Gastrocnemius medialis (tissue), 4 donors: ENCODE data around the gene RSPH10B2. TPM values are rescaled to one million over a fixed set of nuclear protein-coding genes. Genes with fewer than 3 reads are reported as not detected.
"Not testable (repeated sequence)": the region's sequence is repeated elsewhere in the genome, so short reads cannot be mapped to it uniquely, and the experiment has no call there.

Experiments used
- ATAC-seq, 2 donors: fragments of 150-250 bp; one replicate each; pipeline ENCODE4 v1.9.1; 2016
- DNase-seq, 2 donors: peaks; one replicate each; pipeline ENCODE4 v3.0.0-alpha.2; 2019
- H3K27ac ChIP-seq, 4 donors: fragments of 200-600 bp; sonication (generic); 1 replicate in 1 of 4; 2 replicates in 3 of 4; pipeline ENCODE4 v1.5.1; 2016 to 2018; ENCODE audit warnings: mild to moderate bottlenecking in 2 of 4, moderate library complexity in 1 of 4
- H3K27me3 ChIP-seq, 3 donors: fragments of 200-600 bp; sonication (generic) in 2 of 3; 1 replicate in 1 of 3; 2 replicates in 2 of 3; pipeline versions ENCODE4 v1.5.1 to v1.6.0; 2016 to 2019; ENCODE audit warnings: mild to moderate bottlenecking in 1 of 3, moderate library complexity in 1 of 3
- H3K36me3 ChIP-seq, 2 donors: fragments of 200-600 bp; sonication (generic) in 1 of 2; one replicate each; pipeline ENCODE4 v1.5.1; 2017 to 2018
- H3K4me1 ChIP-seq, 2 donors: fragments of 200-600 bp; sonication (generic) in 1 of 2; one replicate each; pipeline ENCODE4 v1.5.1; 2016 to 2017; ENCODE audit warnings: mild to moderate bottlenecking in 2 of 2
- H3K4me3 ChIP-seq, 4 donors: fragments of 200-600 bp; sonication (generic) in 3 of 4; 1 replicate in 1 of 4; 2 replicates in 3 of 4; pipeline ENCODE4 v1.5.1; 2016 to 2019; ENCODE audit warnings: mild to moderate bottlenecking in 2 of 4
- H3K9me3 ChIP-seq, 3 donors: fragments of 200-600 bp; sonication (generic) in 2 of 3; 1 replicate in 1 of 3; 2 replicates in 2 of 3; pipeline ENCODE4 v1.5.1; 2016 to 2019
- POLR2A ChIP-seq, 2 donors: fragments of 450-650 bp; IDR thresholded peaks; one replicate each; pipeline ENCODE4 v1.6.1; 2017; ENCODE audit warnings: antibody characterized with exemption in 2 of 2, mild to moderate bottlenecking in 2 of 2, moderate library complexity in 2 of 2
- in situ Hi-C, 4 donors: fragments of 200-750 bp; cut with MboI; loops; one replicate each; pipeline versions ENCODE4 v1.15.0 to v1.8.0; 2017; ENCODE audit warnings: low sequenced_read_pairs in 4 of 4
- intact Hi-C: fragments of 100-400 bp; cut with DNase I; formaldehyde crosslinking; loops from one replicate; pipeline ENCODE4 v1.15.1; 2023; ENCODE audit warnings: low total_unique reads
- total RNA-seq, 4 donors: library from RNA; depleted of rRNA; stranded (reverse); fragments of >200 nt; gene quantifications; one replicate each; pipeline versions ENCODE4 v1.1.0 to v1.2.3, GENCODE V29; 2016
- TF ChIP-seq, protein P1 (sequence below), 5 experiments: fragments of 450-650 bp in 3 of 5; fragments of 200-600 bp in 2 of 5; sonication (generic) in 2 of 5; IDR thresholded peaks in 4 of 5; conservative IDR thresholded peaks in 1 of 5; 1 replicate in 4 of 5; 2 replicates in 1 of 5; pipeline ENCODE4 v1.5.1; 2016 to 2019; ENCODE audit warnings: antibody characterized with exemption in 5 of 5, mild to moderate bottlenecking in 3 of 5, moderate library complexity in 3 of 5

Gene RSPH10B2
- total RNA-seq, 4 donors from 2014 or later = 0.09 to 6.4 (median 1.1) TPM

DNA sequence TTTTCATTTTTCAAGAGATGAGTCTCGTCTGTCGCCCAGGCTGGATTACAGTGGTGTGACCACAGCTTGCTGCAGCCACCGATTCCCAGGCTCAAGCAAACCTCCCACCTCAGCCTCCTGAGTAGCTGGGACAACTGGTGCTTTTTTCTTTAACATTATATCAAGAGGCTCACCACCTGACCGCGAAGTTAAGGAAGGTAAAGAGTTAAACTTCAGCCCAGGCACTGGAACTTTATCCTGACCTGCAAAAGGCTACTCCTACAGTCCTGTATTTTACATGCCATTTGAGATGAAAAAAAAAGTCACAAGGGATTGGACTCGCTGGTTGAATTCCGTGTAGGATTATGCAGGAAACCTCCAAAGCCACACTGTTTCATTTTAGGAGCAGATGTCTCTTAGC is 61.6 kb downstream of the RSPH10B2 start:
- DNase-seq, H3K9me3 ChIP-seq, ATAC-seq, H3K27ac ChIP-seq, H3K4me1 ChIP-seq, H3K4me3 ChIP-seq, H3K27me3 ChIP-seq, intact Hi-C loops: not testable (repeated sequence)
- peaks cover 0 to 31% of the 10 kb centered on the region in 2 donors for H3K36me3 ChIP-seq
- in situ Hi-C loops = loop anchor here in 1 of 4 donors (25.0 kb wide), 1 partner anchor 903 kb away; no protein-coding TSS in a partner anchor

DNA sequence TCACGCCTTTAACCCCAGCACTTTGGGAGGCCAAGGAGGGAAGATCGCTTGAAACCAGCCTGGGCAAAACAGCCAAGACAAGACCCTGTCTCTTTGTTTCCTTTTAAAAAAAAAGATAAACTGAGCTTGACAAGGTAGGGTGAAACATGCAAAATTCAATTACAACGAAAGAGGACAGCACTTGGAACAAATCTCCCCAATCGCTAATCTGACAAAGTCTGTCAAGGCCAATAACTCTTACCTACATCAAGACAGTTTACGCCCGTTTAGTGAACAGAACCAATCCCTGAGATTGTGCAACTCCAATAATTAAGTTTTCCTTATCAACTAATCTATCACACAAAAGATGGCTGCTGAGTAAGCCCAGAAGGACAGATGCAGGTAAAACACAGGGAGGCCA is 67.7 kb downstream of the RSPH10B2 start:
- not testable (repeated sequence) for H3K4me1 ChIP-seq
- peaks cover 0 to 29% of the 10 kb centered on the region in 2 donors for H3K36me3 ChIP-seq

DNA sequence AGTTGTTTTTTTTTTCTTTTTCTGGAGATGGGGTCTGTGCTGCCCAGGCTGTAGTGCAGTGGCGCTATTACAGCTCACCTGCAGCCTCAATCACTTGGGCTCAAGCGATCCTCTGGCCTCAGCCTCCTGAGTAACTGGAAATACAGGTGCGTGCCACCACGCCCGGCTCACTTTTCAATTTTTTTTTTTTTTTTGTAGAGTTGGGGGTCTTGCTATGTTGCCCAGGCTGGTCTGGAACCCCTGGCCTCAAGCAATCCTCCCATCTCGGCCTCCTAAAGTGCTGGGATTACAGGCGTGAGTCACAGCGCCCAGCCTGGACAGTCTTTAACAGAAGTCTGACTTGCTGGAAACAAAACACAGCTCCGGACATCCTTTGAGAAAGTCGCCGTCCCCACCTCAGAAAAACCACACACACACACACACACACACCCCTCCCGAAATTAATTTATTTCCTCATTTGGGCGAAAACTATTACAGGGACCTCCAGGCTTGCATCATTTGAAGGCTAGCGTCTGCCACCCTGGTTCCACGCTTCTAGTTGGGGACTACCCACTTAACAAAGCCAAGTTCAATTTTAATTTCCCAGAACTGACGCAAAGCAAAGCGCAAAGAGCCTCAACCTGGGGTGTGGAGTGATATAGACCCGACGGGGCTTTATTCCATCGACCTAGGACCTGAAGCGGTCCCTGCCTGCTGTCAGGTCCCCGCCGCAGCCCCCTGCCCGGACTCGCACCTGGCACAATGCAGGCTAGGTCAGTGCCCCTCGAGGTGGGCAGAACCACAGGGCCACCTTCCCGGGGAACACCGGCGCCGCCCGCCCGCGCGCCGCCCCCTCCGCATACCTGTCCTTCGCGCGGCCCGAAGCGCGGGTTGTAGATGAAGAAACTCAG is 71.6 kb downstream of the RSPH10B2 start:
- H3K27ac ChIP-seq, in situ Hi-C loops, intact Hi-C loops, H3K27me3 ChIP-seq, H3K4me1 ChIP-seq, DNase-seq, H3K9me3 ChIP-seq: not testable (repeated sequence)
- Histone ChIP-seq H3K36me3 (peaks cover 0 to 15% of the 10 kb centered on the region in 2 donors), H3K4me3 (peak overlapping the region in 3 of 4 donors; percentile 69 to 78 (median 76))
- ATAC-seq = peak; percentile 12 to 65

More for the DNA sequence above, 67.7 kb downstream of the RSPH10B2 start:
- DNase-seq, intact Hi-C loops, H3K27me3 ChIP-seq, H3K27ac ChIP-seq, H3K9me3 ChIP-seq, ATAC-seq, H3K4me3 ChIP-seq: not testable (repeated sequence)
- in situ Hi-C loops = loop anchor here in 1 of 4 donors (25.0 kb wide), 1 partner anchor 909 kb away; no protein-coding TSS in a partner anchor

DNA sequence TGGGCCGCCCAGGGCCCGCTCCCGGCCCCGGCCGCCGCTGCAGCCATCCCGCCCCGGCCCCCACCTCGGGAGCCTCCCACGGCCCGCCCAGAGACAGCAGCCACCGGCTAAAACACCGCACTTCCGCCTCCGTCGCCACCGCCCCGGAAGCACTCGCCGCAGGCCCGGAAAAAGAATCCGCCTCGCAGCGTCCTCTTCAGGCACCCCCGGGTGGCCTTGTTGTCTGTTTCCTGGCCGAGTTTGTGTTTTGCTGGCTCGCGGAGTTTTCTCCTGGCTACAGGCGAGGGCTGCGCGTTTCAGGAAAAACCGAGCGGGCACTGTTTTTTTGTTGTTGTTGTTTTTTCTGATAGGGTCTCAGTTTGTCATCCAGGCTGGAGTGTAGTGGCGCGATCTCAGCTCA is 72.2 kb downstream of the RSPH10B2 start, which contains the start of gene CCZ1B:
Gene CCZ1B (minus strand): TSS at position 125 of the 400 bp plus-strand sequence. CDS start 78 bp downstream, at position 47.
- H3K9me3 ChIP-seq, in situ Hi-C loops, H3K4me1 ChIP-seq, H3K27me3 ChIP-seq, intact Hi-C loops: not testable (repeated sequence)
- peak within 1 kb of the TSS; percentile 60 to 81 (median 69) for H3K27ac ChIP-seq
- H3K36me3 ChIP-seq = peaks cover 0 to 11% of the 10 kb centered on the region in 2 donors
- H3K4me3 ChIP-seq = peak within 1 kb of the TSS; percentile 69 to 87 (median 77)
- ATAC-seq = peak; percentile 78 to 87
- peak; percentile 27 to 66 for DNase-seq

DNA sequence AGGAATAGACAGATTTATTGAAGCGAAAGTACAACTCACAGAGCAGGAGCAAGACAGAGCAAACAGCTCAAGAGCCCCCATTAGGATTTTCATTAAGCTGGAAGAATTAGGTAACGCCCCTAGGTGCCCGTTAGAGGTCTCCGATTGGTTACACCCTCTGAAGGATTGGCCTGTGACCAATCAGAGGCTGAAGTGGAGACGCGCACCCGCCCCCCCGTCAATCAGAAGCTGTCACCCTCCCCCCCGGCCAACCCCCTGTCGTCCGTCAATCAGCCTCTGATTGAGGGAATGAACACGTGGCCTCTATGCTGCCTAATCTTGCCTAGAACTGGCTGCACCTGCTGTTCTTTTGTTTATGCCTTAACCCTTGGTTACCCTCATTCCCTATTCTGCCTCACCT is 73.3 kb downstream of the RSPH10B2 start:
- H3K27ac ChIP-seq, intact Hi-C loops, H3K36me3 ChIP-seq, H3K4me1 ChIP-seq, H3K27me3 ChIP-seq, H3K4me3 ChIP-seq, in situ Hi-C loops, H3K9me3 ChIP-seq: not testable (repeated sequence)
- DNase-seq = peak in 1 of 2 donors; percentile 15
- peak in 1 of 2 donors; percentile 25 for ATAC-seq

DNA sequence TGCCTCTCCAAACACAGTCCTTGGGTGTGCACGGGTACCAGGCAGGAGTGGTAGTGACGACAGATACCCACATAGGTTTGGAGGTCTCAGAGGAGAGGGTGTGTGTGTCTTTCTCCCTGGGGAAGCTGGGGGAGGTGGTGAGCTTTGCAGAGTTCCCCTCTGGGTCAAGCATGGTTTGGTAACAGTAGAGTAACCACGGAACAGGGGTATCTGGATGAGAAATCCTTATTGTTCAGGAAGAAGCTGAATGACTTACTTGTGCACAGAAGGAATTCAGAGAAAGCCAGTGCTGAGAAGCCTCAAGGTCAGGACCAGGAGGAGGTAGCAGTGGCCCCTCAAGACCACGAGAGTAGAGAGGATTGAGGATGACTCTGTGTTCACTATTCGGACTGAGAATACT is 75.7 kb downstream of the RSPH10B2 start:
- in situ Hi-C loops, H3K4me3 ChIP-seq, H3K36me3 ChIP-seq, H3K9me3 ChIP-seq, ATAC-seq, DNase-seq, intact Hi-C loops, H3K4me1 ChIP-seq, H3K27ac ChIP-seq: not testable (repeated sequence)
- peaks cover 3 to 13% (median 10%) of the 10 kb centered on the region in 3 donors for H3K27me3 ChIP-seq

DNA sequence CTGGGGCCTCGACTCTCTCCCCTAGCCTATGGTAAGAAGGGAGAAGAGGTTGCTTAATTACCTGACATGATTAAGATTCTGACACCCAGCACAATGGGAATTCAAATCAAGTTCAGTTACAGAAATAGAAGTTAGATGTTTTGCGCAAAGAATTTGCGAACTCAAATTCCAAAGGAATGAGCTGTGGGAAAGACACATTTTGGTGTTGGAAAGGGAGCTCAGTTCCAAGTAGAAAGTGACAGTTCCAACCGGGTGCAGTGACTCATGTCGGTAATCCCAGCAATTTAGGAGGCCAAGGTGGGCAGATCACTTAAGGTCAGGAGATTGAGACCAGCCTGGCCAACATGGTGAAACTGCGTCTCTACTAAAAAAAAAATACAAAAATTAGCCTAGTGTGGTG is 76.1 kb downstream of the RSPH10B2 start:
- H3K4me3 ChIP-seq, ATAC-seq, intact Hi-C loops, in situ Hi-C loops, H3K9me3 ChIP-seq, H3K36me3 ChIP-seq, DNase-seq, H3K27ac ChIP-seq, H3K4me1 ChIP-seq: not testable (repeated sequence)
- H3K27me3 ChIP-seq = peaks cover 5 to 13% (median 10%) of the 10 kb centered on the region in 3 donors

DNA sequence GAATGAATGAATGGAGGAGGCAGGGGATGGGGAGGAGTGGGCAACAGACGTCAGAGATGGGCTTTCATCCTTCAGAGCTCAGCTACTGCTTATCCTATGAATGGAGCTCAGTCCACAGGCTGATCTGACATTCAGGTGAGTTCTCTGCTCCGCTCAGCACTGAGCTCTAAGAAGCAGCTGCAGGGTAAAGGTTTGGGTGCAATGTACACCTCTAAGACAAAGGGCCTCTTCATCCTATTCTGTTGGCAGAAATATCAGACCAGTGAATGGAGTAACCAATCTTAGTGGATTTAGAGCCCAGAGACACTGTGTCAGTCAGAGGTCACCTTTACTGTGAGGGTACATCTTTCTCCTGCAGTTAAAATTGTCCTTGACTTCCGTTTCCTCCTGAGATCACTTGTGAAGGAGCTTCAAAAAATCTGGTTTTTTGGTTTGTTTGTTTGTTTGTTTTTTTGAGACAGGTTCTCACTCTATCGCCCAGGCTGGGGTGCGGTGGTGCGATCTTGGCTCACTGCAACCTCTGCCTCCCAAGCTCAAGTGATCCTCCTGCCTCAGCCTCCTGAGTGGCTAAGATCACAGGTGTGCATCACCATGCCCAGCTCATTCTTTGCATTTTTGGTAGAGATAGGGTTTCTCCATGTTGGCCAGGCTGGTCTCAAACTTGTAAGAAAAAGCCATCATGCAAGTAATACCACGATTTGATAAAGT is 77.3 kb downstream of the RSPH10B2 start:
- Histone ChIP-seq H3K36me3 (no peaks in the 10 kb centered on the region), H3K4me3 (no peak overlapping the region), H3K4me1 (no peaks in the 10 kb centered on the region), H3K27me3 (peaks cover 5 to 13% (median 10%) of the 10 kb centered on the region in 3 donors), H3K9me3 (no peaks in the 10 kb centered on the region), H3K27ac (no peak overlapping the region)
- no peak for DNase-seq
- intact Hi-C loops (no loop called here), in situ Hi-C loops (no loop called here)
- no peak for ATAC-seq
- TF ChIP-seq POLR2A (IDR thresholded peaks at IDR 0.05) = no peak
- TF ChIP-seq, protein P1, sequence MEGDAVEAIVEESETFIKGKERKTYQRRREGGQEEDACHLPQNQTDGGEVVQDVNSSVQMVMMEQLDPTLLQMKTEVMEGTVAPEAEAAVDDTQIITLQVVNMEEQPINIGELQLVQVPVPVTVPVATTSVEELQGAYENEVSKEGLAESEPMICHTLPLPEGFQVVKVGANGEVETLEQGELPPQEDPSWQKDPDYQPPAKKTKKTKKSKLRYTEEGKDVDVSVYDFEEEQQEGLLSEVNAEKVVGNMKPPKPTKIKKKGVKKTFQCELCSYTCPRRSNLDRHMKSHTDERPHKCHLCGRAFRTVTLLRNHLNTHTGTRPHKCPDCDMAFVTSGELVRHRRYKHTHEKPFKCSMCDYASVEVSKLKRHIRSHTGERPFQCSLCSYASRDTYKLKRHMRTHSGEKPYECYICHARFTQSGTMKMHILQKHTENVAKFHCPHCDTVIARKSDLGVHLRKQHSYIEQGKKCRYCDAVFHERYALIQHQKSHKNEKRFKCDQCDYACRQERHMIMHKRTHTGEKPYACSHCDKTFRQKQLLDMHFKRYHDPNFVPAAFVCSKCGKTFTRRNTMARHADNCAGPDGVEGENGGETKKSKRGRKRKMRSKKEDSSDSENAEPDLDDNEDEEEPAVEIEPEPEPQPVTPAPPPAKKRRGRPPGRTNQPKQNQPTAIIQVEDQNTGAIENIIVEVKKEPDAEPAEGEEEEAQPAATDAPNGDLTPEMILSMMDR (IDR thresholded peaks at IDR 0.05 in 4 of 5, conservative IDR thresholded peaks at IDR 0.05 in 1 of 5) = no peak
